Measurements from ENCODE around the gene MAST4.
"Not testable (repeated sequence)": the region's sequence is repeated elsewhere in the genome, so short reads cannot be mapped to it uniquely, and the experiment has no call there.

Gene MAST4

GRCh38 chr5:66739951-66740350 lies 143.8 kb downstream of the MAST4 start:
- in situ Hi-C loops (cut with HindIII; ENCODE audit: low sequenced_read_pairs): loop anchor here (25.0 kb wide), 1 partner anchor 428 kb away; no protein-coding TSS in a partner anchor

- in situ Hi-C loops (cut with HindIII; ENCODE audit: low sequenced_read_pairs): loop anchor here (25.0 kb wide), 1 partner anchor 429 kb away; no protein-coding TSS in a partner anchor
These were observed 145.2 kb downstream of the MAST4 start for GRCh38 chr5:66741394-66741793.

GRCh38 chr5:66742083-66742895 lies 146.1 kb downstream of the MAST4 start:
- in situ Hi-C loops (cut with HindIII; ENCODE audit: low sequenced_read_pairs): loop anchor here (25.0 kb wide), 1 partner anchor 430 kb away; no protein-coding TSS in a partner anchor

- in situ Hi-C loops (cut with HindIII; ENCODE audit: low sequenced_read_pairs): loop anchor here (25.0 kb wide), 1 partner anchor 431 kb away; no protein-coding TSS in a partner anchor
These were observed 146.7 kb downstream of the MAST4 start for GRCh38 chr5:66742896-66743247.

GRCh38 chr5:66743344-66743743 lies 147.2 kb downstream of the MAST4 start:
- in situ Hi-C loops (cut with HindIII; ENCODE audit: low sequenced_read_pairs): loop anchor here (25.0 kb wide), 1 partner anchor 431 kb away; no protein-coding TSS in a partner anchor

- in situ Hi-C loops (cut with HindIII; ENCODE audit: low sequenced_read_pairs): loop anchor here (25.0 kb wide), 1 partner anchor 432 kb away; no protein-coding TSS in a partner anchor
These were observed 147.8 kb downstream of the MAST4 start for GRCh38 chr5:66744040-66744439.

GRCh38 chr5:66745297-66745696 lies 149.1 kb downstream of the MAST4 start:
- in situ Hi-C loops (cut with HindIII; ENCODE audit: low sequenced_read_pairs): loop anchor here (25.0 kb wide), 1 partner anchor 433 kb away; no protein-coding TSS in a partner anchor

- in situ Hi-C loops (cut with HindIII; ENCODE audit: low sequenced_read_pairs): loop anchor here (25.0 kb wide), 1 partner anchor 435 kb away; no protein-coding TSS in a partner anchor
These were observed 151.4 kb downstream of the MAST4 start for GRCh38 chr5:66747607-66748006.

GRCh38 chr5:66752668-66753067 lies 156.5 kb downstream of the MAST4 start:
- in situ Hi-C loops (cut with HindIII; ENCODE audit: low sequenced_read_pairs): not testable (repeated sequence)

GRCh38 chr5:66757219-66757833 lies 161.1 kb downstream of the MAST4 start:
- in situ Hi-C loops (cut with HindIII; ENCODE audit: low sequenced_read_pairs): no loop called here

- in situ Hi-C loops (cut with HindIII; ENCODE audit: low sequenced_read_pairs): no loop called here
These were observed 161.7 kb downstream of the MAST4 start for GRCh38 chr5:66757834-66758371.

GRCh38 chr5:66769030-66769733 lies 173.0 kb downstream of the MAST4 start:
- in situ Hi-C loops (cut with HindIII; ENCODE audit: low sequenced_read_pairs): no loop called here

- in situ Hi-C loops (cut with HindIII; ENCODE audit: low sequenced_read_pairs): no loop called here
These were observed 173.8 kb downstream of the MAST4 start for GRCh38 chr5:66769839-66770617.

- in situ Hi-C loops (cut with HindIII; ENCODE audit: low sequenced_read_pairs): no loop called here
These were observed 181.7 kb downstream of the MAST4 start for GRCh38 chr5:66777868-66778267.

- in situ Hi-C loops (cut with HindIII; ENCODE audit: low sequenced_read_pairs): no loop called here
These were observed 183.3 kb downstream of the MAST4 start for GRCh38 chr5:66779528-66779927.

GRCh38 chr5:66788556-66788955 lies 192.4 kb downstream of the MAST4 start:
- in situ Hi-C loops (cut with HindIII; ENCODE audit: low sequenced_read_pairs): no loop called here

GRCh38 chr5:66789434-66789833 lies 193.2 kb downstream of the MAST4 start:
- in situ Hi-C loops (cut with HindIII; ENCODE audit: low sequenced_read_pairs): no loop called here

- in situ Hi-C loops (cut with HindIII; ENCODE audit: low sequenced_read_pairs): no loop called here
These were observed 196.9 kb downstream of the MAST4 start for GRCh38 chr5:66793049-66793448.

GRCh38 chr5:66795682-66796081 lies 199.5 kb downstream of the MAST4 start:
- in situ Hi-C loops (cut with HindIII; ENCODE audit: low sequenced_read_pairs): no loop called here
